ENCODE data around the gene RPIA.

The RPIA gene

DNA sequence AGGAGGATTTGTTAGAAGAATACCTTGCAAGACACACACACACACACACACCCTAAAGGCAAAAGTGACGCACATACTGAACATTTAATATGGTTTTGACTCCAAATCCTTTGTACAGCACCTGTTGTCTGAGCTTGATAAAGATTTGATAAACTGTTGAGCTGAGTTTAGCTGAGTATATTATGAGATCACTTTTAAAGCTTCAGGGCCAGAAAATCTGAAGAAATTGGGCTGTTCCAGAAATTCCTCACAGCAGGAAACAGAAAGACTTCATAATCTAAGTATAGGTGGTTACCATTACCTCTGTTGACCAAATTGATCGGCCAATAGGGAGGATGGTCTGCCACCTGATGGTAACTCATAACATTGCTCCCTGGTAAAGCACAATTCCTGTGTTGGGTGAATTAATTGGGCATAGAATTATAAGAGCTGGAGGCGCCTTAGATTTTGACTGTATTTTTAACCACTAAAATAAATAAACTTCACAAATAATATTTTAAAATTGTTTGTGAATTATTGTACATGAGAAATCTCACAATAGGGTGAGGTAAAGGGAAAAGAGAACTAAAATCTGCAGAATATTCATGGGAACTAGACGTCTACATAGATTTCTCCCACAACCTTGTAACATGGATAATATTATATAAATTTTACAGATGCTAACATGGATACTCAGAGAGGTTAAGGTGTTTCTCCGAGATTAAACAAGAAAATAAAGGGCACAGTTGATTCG, 21.8 kb upstream of the RPIA start:
- no peak for FAIRE-seq
- TF ChIP-seq, protein P1, sequence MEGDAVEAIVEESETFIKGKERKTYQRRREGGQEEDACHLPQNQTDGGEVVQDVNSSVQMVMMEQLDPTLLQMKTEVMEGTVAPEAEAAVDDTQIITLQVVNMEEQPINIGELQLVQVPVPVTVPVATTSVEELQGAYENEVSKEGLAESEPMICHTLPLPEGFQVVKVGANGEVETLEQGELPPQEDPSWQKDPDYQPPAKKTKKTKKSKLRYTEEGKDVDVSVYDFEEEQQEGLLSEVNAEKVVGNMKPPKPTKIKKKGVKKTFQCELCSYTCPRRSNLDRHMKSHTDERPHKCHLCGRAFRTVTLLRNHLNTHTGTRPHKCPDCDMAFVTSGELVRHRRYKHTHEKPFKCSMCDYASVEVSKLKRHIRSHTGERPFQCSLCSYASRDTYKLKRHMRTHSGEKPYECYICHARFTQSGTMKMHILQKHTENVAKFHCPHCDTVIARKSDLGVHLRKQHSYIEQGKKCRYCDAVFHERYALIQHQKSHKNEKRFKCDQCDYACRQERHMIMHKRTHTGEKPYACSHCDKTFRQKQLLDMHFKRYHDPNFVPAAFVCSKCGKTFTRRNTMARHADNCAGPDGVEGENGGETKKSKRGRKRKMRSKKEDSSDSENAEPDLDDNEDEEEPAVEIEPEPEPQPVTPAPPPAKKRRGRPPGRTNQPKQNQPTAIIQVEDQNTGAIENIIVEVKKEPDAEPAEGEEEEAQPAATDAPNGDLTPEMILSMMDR (IDR thresholded peaks at IDR 0.05; ENCODE audit: insufficient read depth, missing control alignments) = peak; percentile 79

GRCh38 chr2:88671786-88672427, 19.6 kb upstream of the RPIA start:
- no peak for FAIRE-seq
- TF ChIP-seq, protein P1 (IDR thresholded peaks at IDR 0.05; ENCODE audit: insufficient read depth, missing control alignments) = peak; percentile 84

More for the DNA sequence above, 21.8 kb upstream of the RPIA start:
- no peak for DNase-seq (ENCODE audit: insufficient read length, low spot score)

DNA sequence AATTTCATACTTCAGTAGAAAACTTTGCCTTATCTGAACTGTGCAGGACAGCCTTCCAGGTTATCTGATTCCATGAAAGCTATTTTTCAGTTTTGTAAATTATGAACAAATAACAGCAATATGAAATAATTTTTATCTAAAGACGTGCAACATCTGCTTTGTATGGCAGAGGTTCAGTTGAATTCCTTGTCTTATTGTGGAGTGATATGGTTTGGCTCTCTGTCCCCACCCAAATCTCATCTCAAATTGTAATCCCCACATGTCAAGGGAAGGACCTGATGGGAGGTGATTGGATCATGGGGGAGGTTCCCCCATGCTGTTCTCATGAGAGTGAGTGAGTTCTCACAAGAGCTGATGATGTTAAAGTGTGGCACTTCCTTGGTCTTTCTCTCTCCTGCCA, 18.1 kb upstream of the RPIA start:
- FAIRE-seq = no peak
- no peak for DNase-seq (ENCODE audit: insufficient read length, low spot score)
- TF ChIP-seq, protein P1 (IDR thresholded peaks at IDR 0.05; ENCODE audit: insufficient read depth, missing control alignments) = no peak

More at GRCh38 chr2:88671786-88672427, 19.6 kb upstream of the RPIA start:
- DNase-seq (ENCODE audit: insufficient read length, low spot score) = no peak

- DNase-seq (ENCODE audit: insufficient read length, low spot score) (no peak), FAIRE-seq (no peak)
- TF ChIP-seq, protein P1 (IDR thresholded peaks at IDR 0.05; ENCODE audit: insufficient read depth, missing control alignments) = no peak
Observed at GRCh38 chr2:88680266-88680902, 11.1 kb upstream of the RPIA start.

- FAIRE-seq (no peak), DNase-seq (ENCODE audit: insufficient read length, low spot score) (no peak)
- TF ChIP-seq, protein P1 (IDR thresholded peaks at IDR 0.05; ENCODE audit: insufficient read depth, missing control alignments) = no peak
Observed at GRCh38 chr2:88680916-88681315, 10.6 kb upstream of the RPIA start.

GRCh38 chr2:88683160-88684021, 8.1 kb upstream of the RPIA start:
- FAIRE-seq (no peak), DNase-seq (ENCODE audit: insufficient read length, low spot score) (no peak)
- TF ChIP-seq, protein P1 (IDR thresholded peaks at IDR 0.05; ENCODE audit: insufficient read depth, missing control alignments) = no peak

Measured in D721Med (cell line).